Measurements from ENCODE around the gene PAPPA. TPM values are rescaled to one million over a fixed set of nuclear protein-coding genes. Genes with fewer than 3 reads are reported as not detected.

Gene PAPPA
- total and polyA plus RNA-seq, 7 experiments from 2014 or later: 0.07 to 0.64 (median 0.48) TPM; not detected in 4

DNA sequence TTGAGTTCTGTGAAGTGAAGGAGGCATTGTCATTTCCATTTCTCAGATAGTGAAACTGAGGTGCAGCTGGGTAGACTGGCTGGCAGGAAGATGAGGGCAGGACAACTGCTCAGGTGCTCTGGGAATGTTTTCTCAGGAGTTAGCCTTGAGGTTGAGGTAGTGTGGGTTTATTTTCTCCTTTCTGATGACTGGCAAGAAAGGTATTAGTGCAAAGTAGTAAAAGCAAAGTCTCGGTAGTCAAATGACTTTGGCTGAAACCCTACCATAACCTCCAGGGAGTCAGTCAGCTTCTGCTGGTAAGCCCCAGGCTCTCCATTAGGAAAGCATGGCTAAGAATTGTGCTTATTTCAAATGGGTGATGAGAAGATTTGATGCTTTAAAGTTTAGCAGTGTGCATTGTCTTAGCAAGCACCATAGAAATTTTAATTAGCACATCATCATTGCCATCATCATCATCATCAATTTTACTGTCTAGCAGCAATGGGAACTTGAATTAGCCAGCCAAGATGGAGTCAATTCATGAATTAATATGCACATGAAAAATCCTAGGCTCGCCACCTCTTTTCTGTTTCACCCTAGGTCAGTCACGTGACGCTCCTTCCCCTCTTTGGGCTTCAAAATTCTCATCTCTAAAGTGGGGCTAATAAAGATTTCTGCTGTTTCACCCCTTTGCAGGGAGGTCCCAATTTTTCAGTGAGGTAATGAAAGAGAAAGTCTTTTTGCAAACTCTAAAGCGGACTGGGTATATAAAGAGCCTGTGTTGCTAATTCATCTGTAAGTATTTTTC lies 10.7 kb upstream of the PAPPA start:
- CTCF ChIA-PET: no interaction called here
- intact Hi-C loops (cut with micrococcal nuclease): no loop called here
- no peak overlapping the region for H3K27ac Mint-ChIP-seq

DNA sequence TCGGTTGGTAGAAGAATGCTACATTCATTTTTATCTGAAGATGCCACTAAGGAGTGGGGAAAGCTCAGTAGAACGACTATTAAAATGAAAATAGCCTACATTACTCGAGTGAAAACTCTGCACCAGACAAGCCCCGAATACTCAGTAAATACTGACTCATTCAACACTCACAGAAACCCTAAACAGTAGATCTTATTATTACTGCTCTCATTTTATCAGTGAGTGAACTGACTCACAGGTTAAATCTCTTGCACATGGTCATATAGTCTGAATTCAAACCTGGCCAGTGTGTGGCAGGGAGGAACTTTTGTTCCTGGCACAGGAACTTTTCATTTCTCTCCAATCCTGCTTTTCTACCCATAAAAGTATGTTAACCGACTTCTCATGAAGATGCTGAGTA lies 9.6 kb upstream of the PAPPA start:
- no peaks in the 10 kb centered on the region for H3K36me3 ChIP-seq (ENCODE audit: control insufficient read depth in 2 of 3, insufficient read depth in 3 of 3, low read length in 3 of 3)

More for the DNA sequence above, 10.7 kb upstream of the PAPPA start:
- Histone ChIP-seq H3K27me3 (ENCODE audit: control insufficient read depth in 2 of 2, insufficient read depth in 2 of 2, low read length in 2 of 2) (peaks cover 0 to 3% of the 10 kb centered on the region in 2 donors), H3K4me1 (ENCODE audit: control insufficient read depth in 2 of 2, insufficient read depth in 2 of 2, low read length in 2 of 2) (no peaks in the 10 kb centered on the region), H3K9me3 (ENCODE audit: control insufficient read depth in 2 of 3, low read length in 3 of 3) (no peaks in the 10 kb centered on the region), H3K36me3 (ENCODE audit: control insufficient read depth in 2 of 3, insufficient read depth in 3 of 3, low read length in 3 of 3) (no peaks in the 10 kb centered on the region), H3K4me3 (ENCODE audit: low read length) (no peak overlapping the region), H3K27ac (ENCODE audit: low read depth, low read length) (no peak overlapping the region)
- no peak overlapping the region for H3K4me3 Mint-ChIP-seq
- POLR2A ChIA-PET: no interaction called here
- H3K27me3 Mint-ChIP-seq: peaks cover 3 to 25% (median 19%) of the 10 kb centered on the region in 5 donors
- peaks cover 0 to 5% (median 0%) of the 10 kb centered on the region in 5 donors for H3K36me3 Mint-ChIP-seq
- DNase-seq (no peak), ATAC-seq (no peak)
- no peaks in the 10 kb centered on the region for H3K4me1 Mint-ChIP-seq
- H3K9me3 Mint-ChIP-seq: peaks cover 0 to 15% (median 5%) of the 10 kb centered on the region in 11 donors

DNA sequence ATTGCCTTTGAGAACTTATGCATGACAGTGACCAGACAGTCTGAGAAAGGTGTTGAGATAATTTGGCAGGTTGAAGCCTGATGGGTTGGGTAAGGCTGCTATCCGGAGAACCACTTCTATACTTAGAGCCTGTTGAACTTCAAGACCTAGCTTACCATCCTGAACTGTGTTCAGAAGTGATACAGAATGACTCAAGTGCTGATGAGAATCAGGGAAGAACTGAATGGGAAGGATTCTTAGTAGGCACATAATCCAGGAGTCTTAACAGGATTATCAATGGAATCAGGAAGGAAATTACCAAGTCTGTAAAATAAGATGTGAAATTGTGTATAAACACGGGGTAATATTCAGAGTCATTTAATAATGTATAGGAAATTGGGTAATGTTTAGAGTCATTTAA lies 9.0 kb upstream of the PAPPA start:
- Histone ChIP-seq H3K4me3 (ENCODE audit: low read length) (no peak overlapping the region), H3K36me3 (ENCODE audit: control insufficient read depth in 2 of 3, insufficient read depth in 3 of 3, low read length in 3 of 3) (no peaks in the 10 kb centered on the region), H3K27ac (ENCODE audit: low read depth, low read length) (no peak overlapping the region), H3K27me3 (ENCODE audit: control insufficient read depth in 2 of 2, insufficient read depth in 2 of 2, low read length in 2 of 2) (peaks cover 0 to under 1% of the 10 kb centered on the region in 2 donors), H3K4me1 (ENCODE audit: control insufficient read depth in 2 of 2, insufficient read depth in 2 of 2, low read length in 2 of 2) (no peaks in the 10 kb centered on the region), H3K9me3 (ENCODE audit: control insufficient read depth in 2 of 3, low read length in 3 of 3) (no peaks in the 10 kb centered on the region)
- CTCF ChIA-PET: no interaction called here
- Mint-ChIP-seq H3K4me3 (no peak overlapping the region), H3K4me1 (no peaks in the 10 kb centered on the region), H3K36me3 (peaks cover 0 to 5% (median 0%) of the 10 kb centered on the region in 5 donors), H3K27me3 (peaks cover 3 to 34% (median 28%) of the 10 kb centered on the region in 5 donors), H3K9me3 (peaks cover 0 to 15% (median 4%) of the 10 kb centered on the region in 11 donors), H3K27ac (no peak overlapping the region)
- ATAC-seq (no peak), DNase-seq (no peak)
- POLR2A ChIA-PET: no interaction called here
- intact Hi-C loops (cut with micrococcal nuclease): no loop called here

More for the DNA sequence above, 9.6 kb upstream of the PAPPA start:
- ATAC-seq: no peak
- H3K4me1 Mint-ChIP-seq: no peaks in the 10 kb centered on the region
- CTCF ChIA-PET: no interaction called here
- intact Hi-C loops (cut with micrococcal nuclease): no loop called here
- Histone ChIP-seq H3K4me3 (ENCODE audit: low read length) (no peak overlapping the region), H3K27me3 (ENCODE audit: control insufficient read depth in 2 of 2, insufficient read depth in 2 of 2, low read length in 2 of 2) (peaks cover 0 to 3% of the 10 kb centered on the region in 2 donors), H3K9me3 (ENCODE audit: control insufficient read depth in 2 of 3, low read length in 3 of 3) (no peaks in the 10 kb centered on the region), H3K4me1 (ENCODE audit: control insufficient read depth in 2 of 2, insufficient read depth in 2 of 2, low read length in 2 of 2) (no peaks in the 10 kb centered on the region), H3K27ac (ENCODE audit: low read depth, low read length) (no peak overlapping the region)
- peaks cover 0 to 19% (median 4%) of the 10 kb centered on the region in 11 donors for H3K9me3 Mint-ChIP-seq
- no peak for DNase-seq
- H3K27me3 Mint-ChIP-seq: peaks cover 3 to 30% (median 23%) of the 10 kb centered on the region in 5 donors
- no peak overlapping the region for H3K4me3 Mint-ChIP-seq
- no peak overlapping the region for H3K27ac Mint-ChIP-seq
- peaks cover 0 to 5% (median 0%) of the 10 kb centered on the region in 5 donors for H3K36me3 Mint-ChIP-seq
- POLR2A ChIA-PET: no interaction called here

DNA sequence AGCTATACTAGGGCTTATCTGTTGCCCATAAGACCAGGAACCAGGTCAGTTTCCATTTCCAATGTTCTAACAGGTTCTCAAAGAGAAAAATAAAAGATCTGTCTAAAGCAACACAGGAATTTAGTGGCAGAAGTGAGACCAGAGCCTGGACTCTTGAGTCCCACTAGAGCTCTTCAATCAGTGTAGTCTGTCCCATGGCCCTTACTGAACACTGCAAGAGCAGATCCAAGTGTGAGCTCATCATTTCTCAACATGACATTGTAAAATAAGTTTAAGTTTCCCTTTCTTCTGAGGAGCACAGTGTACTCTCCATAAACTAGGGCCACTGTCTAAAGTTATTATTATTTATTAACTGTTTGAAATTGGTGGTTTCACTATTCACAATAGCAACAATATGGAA lies 8.6 kb upstream of the PAPPA start:
- peaks cover 6 to 33% (median 31%) of the 10 kb centered on the region in 5 donors for H3K27me3 Mint-ChIP-seq
- H3K9me3 ChIP-seq (ENCODE audit: control insufficient read depth in 2 of 3, low read length in 3 of 3): no peaks in the 10 kb centered on the region
- no peaks in the 10 kb centered on the region for H3K4me1 ChIP-seq (ENCODE audit: control insufficient read depth in 2 of 2, insufficient read depth in 2 of 2, low read length in 2 of 2)
- no peak for ATAC-seq
- H3K4me1 Mint-ChIP-seq: no peaks in the 10 kb centered on the region
- no peaks in the 10 kb centered on the region for H3K27me3 ChIP-seq (ENCODE audit: control insufficient read depth in 2 of 2, insufficient read depth in 2 of 2, low read length in 2 of 2)
- POLR2A ChIA-PET: no interaction called here
- no peak overlapping the region for H3K4me3 ChIP-seq (ENCODE audit: low read length)
- no peak overlapping the region for H3K27ac Mint-ChIP-seq
- H3K36me3 ChIP-seq (ENCODE audit: control insufficient read depth in 2 of 3, insufficient read depth in 3 of 3, low read length in 3 of 3): no peaks in the 10 kb centered on the region
- no peak overlapping the region for H3K4me3 Mint-ChIP-seq
- intact Hi-C loops (cut with micrococcal nuclease): no loop called here
- DNase-seq: no peak
- no peak overlapping the region for H3K27ac ChIP-seq (ENCODE audit: low read depth, low read length)
- peaks cover 0 to 5% (median 0%) of the 10 kb centered on the region in 5 donors for H3K36me3 Mint-ChIP-seq
- peaks cover 0 to 11% (median 4%) of the 10 kb centered on the region in 11 donors for H3K9me3 Mint-ChIP-seq
- CTCF ChIA-PET: no interaction called here

DNA sequence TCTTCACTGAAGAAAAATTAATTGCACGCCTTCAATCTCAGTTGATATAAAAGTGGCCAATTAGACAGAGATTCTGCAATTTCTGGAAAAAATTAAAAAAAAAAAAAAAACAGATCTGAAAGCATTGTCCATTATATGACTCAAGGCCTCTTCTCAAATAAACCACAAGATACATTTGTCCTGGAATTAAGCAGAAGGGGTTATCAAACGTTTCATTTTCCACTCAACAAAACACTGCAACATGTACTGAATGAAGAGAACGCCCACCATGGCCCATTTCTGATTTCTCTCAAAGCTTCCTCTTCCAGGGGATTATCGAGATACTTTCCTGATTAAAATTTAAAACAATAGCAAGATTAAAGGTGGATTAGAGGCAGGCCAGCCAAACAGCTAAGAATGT lies 5.8 kb upstream of the PAPPA start:
- CTCF ChIA-PET: no interaction called here
- peaks cover 0 to 5% (median 0%) of the 10 kb centered on the region in 5 donors for H3K36me3 Mint-ChIP-seq
- Histone ChIP-seq H3K9me3 (ENCODE audit: control insufficient read depth in 2 of 3, low read length in 3 of 3) (no peaks in the 10 kb centered on the region), H3K4me1 (ENCODE audit: control insufficient read depth in 2 of 2, insufficient read depth in 2 of 2, low read length in 2 of 2) (no peaks in the 10 kb centered on the region), H3K4me3 (ENCODE audit: low read length) (no peak overlapping the region), H3K36me3 (ENCODE audit: control insufficient read depth in 2 of 3, insufficient read depth in 3 of 3, low read length in 3 of 3) (no peaks in the 10 kb centered on the region), H3K27ac (ENCODE audit: low read depth, low read length) (no peak overlapping the region), H3K27me3 (ENCODE audit: control insufficient read depth in 2 of 2, insufficient read depth in 2 of 2, low read length in 2 of 2) (no peaks in the 10 kb centered on the region)
- H3K4me3 Mint-ChIP-seq: no peak overlapping the region
- peaks cover 0 to 18% (median 5%) of the 10 kb centered on the region in 11 donors for H3K9me3 Mint-ChIP-seq
- DNase-seq (no peak), ATAC-seq (no peak)
- H3K27ac Mint-ChIP-seq: no peak overlapping the region
- no peaks in the 10 kb centered on the region for H3K4me1 Mint-ChIP-seq
- intact Hi-C loops (cut with micrococcal nuclease): no loop called here
- POLR2A ChIA-PET: no interaction called here
- H3K27me3 Mint-ChIP-seq: peaks cover 31 to 60% (median 57%) of the 10 kb centered on the region in 5 donors

DNA sequence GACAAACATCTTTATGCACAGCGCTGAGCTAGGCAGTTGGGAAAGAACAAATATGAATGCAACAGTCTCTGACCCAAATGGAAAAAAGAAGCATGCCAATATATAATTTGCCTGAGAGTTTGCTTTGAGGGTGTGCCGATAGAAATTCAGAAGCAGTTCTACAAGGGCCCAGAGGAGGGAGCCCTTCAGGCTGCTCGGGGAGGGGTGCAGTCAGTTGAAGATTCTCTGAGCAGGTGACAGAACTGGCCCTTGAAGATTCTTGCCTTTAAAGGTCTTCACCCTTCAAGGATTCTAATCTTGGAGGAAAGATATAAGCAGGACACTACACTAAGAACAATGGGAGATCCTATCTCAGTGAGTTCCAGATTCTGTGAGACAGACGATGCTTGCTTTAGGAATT lies 3.7 kb upstream of the PAPPA start:
- Mint-ChIP-seq H3K4me1 (peaks cover 0 to 8% (median 5%) of the 10 kb centered on the region in 7 donors), H3K27me3 (peaks cover 46 to 66% (median 59%) of the 10 kb centered on the region in 5 donors), H3K36me3 (peaks cover 0 to 5% (median 0%) of the 10 kb centered on the region in 5 donors), H3K9me3 (peaks cover 0 to 21% (median 3%) of the 10 kb centered on the region in 11 donors), H3K27ac (no peak overlapping the region), H3K4me3 (no peak overlapping the region)
- Histone ChIP-seq H3K4me3 (ENCODE audit: low read length) (no peak overlapping the region), H3K9me3 (ENCODE audit: control insufficient read depth in 2 of 3, low read length in 3 of 3) (no peaks in the 10 kb centered on the region), H3K36me3 (ENCODE audit: control insufficient read depth in 2 of 3, insufficient read depth in 3 of 3, low read length in 3 of 3) (no peaks in the 10 kb centered on the region), H3K4me1 (ENCODE audit: control insufficient read depth in 2 of 2, insufficient read depth in 2 of 2, low read length in 2 of 2) (no peaks in the 10 kb centered on the region), H3K27ac (ENCODE audit: low read depth, low read length) (no peak overlapping the region), H3K27me3 (ENCODE audit: control insufficient read depth in 2 of 2, insufficient read depth in 2 of 2, low read length in 2 of 2) (no peaks in the 10 kb centered on the region)
- DNase-seq: no peak
- ATAC-seq: no peak
- ChIA-PET CTCF (no interaction called here), POLR2A (no interaction called here)
- intact Hi-C loops (cut with micrococcal nuclease): loop anchor here in 1 of 2 donors (1.0 kb wide), 1 partner anchor 511 kb away; no protein-coding TSS in a partner anchor

DNA sequence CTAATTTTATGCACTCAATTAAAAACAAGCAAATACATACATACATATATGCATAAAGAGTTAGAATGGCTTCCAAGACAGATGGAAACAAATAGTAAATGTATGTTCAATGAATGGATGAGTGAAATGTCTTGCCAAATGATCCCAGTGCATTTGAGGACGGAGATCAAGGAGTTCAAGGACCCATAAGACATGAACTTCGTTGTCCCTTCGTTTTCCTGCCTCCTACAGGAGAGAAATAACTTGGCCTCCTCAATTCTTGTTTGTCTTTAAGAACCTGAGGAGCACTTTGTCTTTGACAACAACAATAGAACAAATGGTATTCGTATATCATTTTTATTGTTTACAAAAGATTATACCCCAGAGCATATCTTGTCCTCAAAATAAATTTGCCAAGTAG lies 2.4 kb upstream of the PAPPA start:
- ATAC-seq: no peak
- H3K4me3 ChIP-seq (ENCODE audit: low read length): no peak overlapping the region
- intact Hi-C loops (cut with micrococcal nuclease): no loop called here
- H3K9me3 ChIP-seq (ENCODE audit: control insufficient read depth in 2 of 3, low read length in 3 of 3): no peaks in the 10 kb centered on the region
- Mint-ChIP-seq H3K4me3 (no peak overlapping the region), H3K27me3 (peaks cover 58 to 73% (median 71%) of the 10 kb centered on the region in 5 donors), H3K9me3 (peaks cover 0 to 22% (median 4%) of the 10 kb centered on the region in 11 donors), H3K27ac (no peak overlapping the region), H3K4me1 (peaks cover 0 to 19% (median 5%) of the 10 kb centered on the region in 7 donors), H3K36me3 (peaks cover 0 to 5% (median 0%) of the 10 kb centered on the region in 5 donors)
- no peaks in the 10 kb centered on the region for H3K4me1 ChIP-seq (ENCODE audit: control insufficient read depth in 2 of 2, insufficient read depth in 2 of 2, low read length in 2 of 2)
- no peak for DNase-seq
- no peak overlapping the region for H3K27ac ChIP-seq (ENCODE audit: low read depth, low read length)
- no peaks in the 10 kb centered on the region for H3K36me3 ChIP-seq (ENCODE audit: control insufficient read depth in 2 of 3, insufficient read depth in 3 of 3, low read length in 3 of 3)
- no peaks in the 10 kb centered on the region for H3K27me3 ChIP-seq (ENCODE audit: control insufficient read depth in 2 of 2, insufficient read depth in 2 of 2, low read length in 2 of 2)
- CTCF ChIA-PET: no interaction called here
- POLR2A ChIA-PET: no interaction called here
